Neural cell (in vitro differentiated cells): ENCODE data around the gene RNF217. TPM values are rescaled to one million over a fixed set of nuclear protein-coding genes. Genes with fewer than 3 reads are reported as not detected.

Experiments used
- H2AFZ ChIP-seq: fragments of 200-600, 300-800 bp; sonication (generic), shearing (Covaris generic); 2 replicates; pipeline ENCODE4 v1.6.0; 2014; ENCODE audit warnings: low read depth, mild to moderate bottlenecking, antibody characterized with exemption, low read length, moderate library complexity
- H3F3A ChIP-seq: fragments of 200-600 bp; shearing (Covaris generic); 2 replicates; pipeline ENCODE4 v1.6.1; 2016; ENCODE audit warnings: mild to moderate bottlenecking, moderate library complexity, mixed read lengths, antibody characterized with exemption, low read length; ENCODE audit not compliant: insufficient read depth, poor library complexity, severe bottlenecking
- H3K27ac ChIP-seq: fragments of 200-600, 300-800 bp; sonication (generic), shearing (Covaris generic); 2 replicates; pipeline ENCODE4 v1.5.1; 2014; ENCODE audit warnings: mild to moderate bottlenecking, low read length, moderate library complexity
- H3K27me3 ChIP-seq: fragments of 300-800, 200-600 bp; sonication (generic), shearing (Covaris generic); 2 replicates; pipeline ENCODE4 v1.6.0; 2014; ENCODE audit warnings: mild to moderate bottlenecking, low read depth, low read length, moderate library complexity; ENCODE audit not compliant: insufficient read depth
- H3K36me3 ChIP-seq: fragments of 300-800, 200-600 bp; sonication (generic), shearing (Covaris generic); 2 replicates; pipeline ENCODE4 v1.5.1; 2014; ENCODE audit warnings: mild to moderate bottlenecking, antibody characterized with exemption, low read length, moderate library complexity; ENCODE audit not compliant: insufficient read depth
- H3K4me2 ChIP-seq: fragments of 300-800, 200-600 bp; sonication (generic), shearing (Covaris generic); 2 replicates; pipeline ENCODE4 v1.6.0; 2014; ENCODE audit warnings: mild to moderate bottlenecking, low read length
- H3K4me3 ChIP-seq: fragments of 300-800, 200-600 bp; sonication (generic), shearing (Covaris generic); 2 replicates; pipeline ENCODE4 v1.5.1; 2014; ENCODE audit warnings: mild to moderate bottlenecking, low read length, moderate library complexity
- H3K79me2 ChIP-seq: fragments of 200-600 bp; shearing (Covaris generic); replicated peaks from 2 replicates; pipeline ENCODE4 v1.6.0; 2014; ENCODE audit warnings: mild to moderate bottlenecking, low read length, moderate library complexity; ENCODE audit not compliant: insufficient read depth
- H3K9ac ChIP-seq: fragments of 300-800, 200-600 bp; sonication (generic), shearing (Covaris generic); 2 replicates; pipeline ENCODE4 v1.6.1; 2016; ENCODE audit warnings: mild to moderate bottlenecking, low read length, mixed read lengths
- H3K9me2 ChIP-seq: fragments of 200-600 bp; shearing (Covaris generic); 2 replicates; pipeline ENCODE4 v1.6.1; 2016; ENCODE audit warnings: mild to moderate bottlenecking, low read length, mixed read lengths; ENCODE audit not compliant: insufficient read depth
- H3K9me3 ChIP-seq: fragments of 200-600, 300-800 bp; sonication (generic), shearing (Covaris generic); 2 replicates; pipeline ENCODE4 v1.6.1; 2016; ENCODE audit warnings: mild to moderate bottlenecking, mixed run types, low read length, moderate library complexity, mixed read lengths
- H4K20me1 ChIP-seq: fragments of 200-600 bp; shearing (Covaris generic); 2 replicates; pipeline ENCODE4 v1.6.1; 2016; ENCODE audit warnings: mild to moderate bottlenecking, mixed run types; ENCODE audit not compliant: insufficient read depth
- CTCF ChIP-seq: fragments of 450-650 bp; IDR thresholded peaks from 2 replicates; pipeline ENCODE4 v1.5.1; 2014; ENCODE audit warnings: antibody characterized with exemption, mild to moderate bottlenecking, moderate library complexity; ENCODE audit not compliant: poor library complexity, severe bottlenecking
- EP300 ChIP-seq: fragments of 450-650 bp; conservative IDR thresholded peaks from 2 replicates; pipeline ENCODE4 v1.6.1; 2014; ENCODE audit warnings: antibody characterized with exemption, mild to moderate bottlenecking, moderate library complexity; ENCODE audit not compliant: poor library complexity, severe bottlenecking
- EZH2 ChIP-seq: fragments of 200-600, 300-800 bp; shearing (Covaris generic), sonication (generic); IDR thresholded peaks from 2 replicates; pipeline ENCODE4 v1.6.1; 2014; ENCODE audit warnings: antibody characterized with exemption, low read length, borderline replicate concordance, mild to moderate bottlenecking; ENCODE audit not compliant: insufficient read depth, poor library complexity, severe bottlenecking
- MXI1 ChIP-seq: fragments of 450-650 bp; conservative IDR thresholded peaks from 2 replicates; pipeline ENCODE4 v1.6.1; 2014; ENCODE audit warnings: antibody characterized with exemption, mild to moderate bottlenecking; ENCODE audit not compliant: poor library complexity, severe bottlenecking
- POLR2AphosphoS5 ChIP-seq: IDR thresholded peaks from 2 replicates; pipeline ENCODE4 v1.6.1; 2012
- RAD21 ChIP-seq: fragments of 450-650 bp; conservative IDR thresholded peaks from 2 replicates; pipeline ENCODE4 v1.6.1; 2014; ENCODE audit warnings: antibody characterized with exemption, mild to moderate bottlenecking, moderate library complexity
- REST ChIP-seq: IDR thresholded peaks from 2 replicates; pipeline ENCODE4 v1.6.1; 2012; ENCODE audit warnings: borderline replicate concordance
- SMC3 ChIP-seq: fragments of 450-650 bp; conservative IDR thresholded peaks from 2 replicates; pipeline ENCODE4 v1.6.1; 2014; ENCODE audit warnings: antibody characterized with exemption, mild to moderate bottlenecking, moderate library complexity; ENCODE audit not compliant: poor library complexity
- TAF1 ChIP-seq: IDR thresholded peaks from 2 replicates; pipeline ENCODE4 v1.6.1; 2012; ENCODE audit warnings: low read depth
- polyA plus RNA-seq: library from polyadenylated mRNA; depleted of rRNA; stranded (reverse); fragments of >200 nt; gene quantifications from 2 replicates; pipeline ENCODE4 v1.2.3, GENCODE V29; 2014

Gene RNF217
- polyA plus RNA-seq, 1 donor from 2014 or later: 10.2 TPM

GRCh38 chr6:125121894-125122293, 159.7 kb downstream of the RNF217 start:
- Histone ChIP-seq H3K27ac (no peak overlapping the region), H3K9ac (no peak overlapping the region), H3K9me3 (no peaks in the 10 kb centered on the region), H3K9me2 (no peaks in the 10 kb centered on the region), H3F3A (no peaks in the 10 kb centered on the region), H2AFZ (no peak overlapping the region), H3K36me3 (no peaks in the 10 kb centered on the region), H4K20me1 (no peaks in the 10 kb centered on the region), H3K4me2 (no peak overlapping the region), H3K79me2 (no peaks in the 10 kb centered on the region), H3K4me3 (no peak overlapping the region), H3K27me3 (no peaks in the 10 kb centered on the region)
- TF ChIP-seq MXI1 (no peak), RAD21 (no peak), CTCF (no peak), EZH2 (no peak), TAF1 (no peak), POLR2AphosphoS5 (no peak), SMC3 (no peak), EP300 (no peak), REST (no peak)

GRCh38 chr6:125123051-125123450, 160.8 kb downstream of the RNF217 start:
- no peak overlapping the region for H2AFZ ChIP-seq
- H3K27ac ChIP-seq: no peak overlapping the region
- no peaks in the 10 kb centered on the region for H3K79me2 ChIP-seq
- no peaks in the 10 kb centered on the region for H3K27me3 ChIP-seq
- no peaks in the 10 kb centered on the region for H3K9me2 ChIP-seq
- no peak overlapping the region for H3K9ac ChIP-seq
- no peaks in the 10 kb centered on the region for H3F3A ChIP-seq
- H4K20me1 ChIP-seq: no peaks in the 10 kb centered on the region
- no peaks in the 10 kb centered on the region for H3K36me3 ChIP-seq
- no peaks in the 10 kb centered on the region for H3K9me3 ChIP-seq
- no peak overlapping the region for H3K4me3 ChIP-seq
- no peak overlapping the region for H3K4me2 ChIP-seq
- no peak for TF ChIP-seq EZH2
- TF ChIP-seq RAD21: no peak
- TF ChIP-seq TAF1: no peak
- TF ChIP-seq EP300: no peak
- TF ChIP-seq MXI1: no peak
